ENCODE data around the gene PDE4B.
"Not testable (repeated sequence)": the region's sequence is repeated elsewhere in the genome, so short reads cannot be mapped to it uniquely, and the experiment has no call there.

DNA sequence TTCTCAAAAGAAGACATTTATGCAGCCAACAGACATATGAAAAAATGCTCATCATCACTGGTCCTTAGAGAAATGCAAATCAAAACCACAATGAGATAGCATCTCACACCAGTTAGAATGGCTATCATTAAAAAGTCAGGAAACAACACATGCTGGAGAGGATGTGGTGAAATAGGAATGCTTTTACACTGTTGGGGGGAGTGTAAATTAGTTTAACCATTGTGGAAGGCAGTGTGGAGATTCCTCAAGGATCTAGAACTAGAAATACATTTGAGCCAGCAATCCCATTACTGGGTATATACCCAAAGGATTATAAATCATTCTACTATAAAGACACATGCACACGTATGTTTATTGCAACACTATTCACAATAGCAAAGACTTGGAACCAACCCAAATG, 618.8 kb downstream of the PDE4B start:
- TF ChIP-seq EZH2 (IDR thresholded peaks at IDR 0.05; ENCODE audit: low read length) = not testable (repeated sequence)
- TF ChIP-seq, protein P1, sequence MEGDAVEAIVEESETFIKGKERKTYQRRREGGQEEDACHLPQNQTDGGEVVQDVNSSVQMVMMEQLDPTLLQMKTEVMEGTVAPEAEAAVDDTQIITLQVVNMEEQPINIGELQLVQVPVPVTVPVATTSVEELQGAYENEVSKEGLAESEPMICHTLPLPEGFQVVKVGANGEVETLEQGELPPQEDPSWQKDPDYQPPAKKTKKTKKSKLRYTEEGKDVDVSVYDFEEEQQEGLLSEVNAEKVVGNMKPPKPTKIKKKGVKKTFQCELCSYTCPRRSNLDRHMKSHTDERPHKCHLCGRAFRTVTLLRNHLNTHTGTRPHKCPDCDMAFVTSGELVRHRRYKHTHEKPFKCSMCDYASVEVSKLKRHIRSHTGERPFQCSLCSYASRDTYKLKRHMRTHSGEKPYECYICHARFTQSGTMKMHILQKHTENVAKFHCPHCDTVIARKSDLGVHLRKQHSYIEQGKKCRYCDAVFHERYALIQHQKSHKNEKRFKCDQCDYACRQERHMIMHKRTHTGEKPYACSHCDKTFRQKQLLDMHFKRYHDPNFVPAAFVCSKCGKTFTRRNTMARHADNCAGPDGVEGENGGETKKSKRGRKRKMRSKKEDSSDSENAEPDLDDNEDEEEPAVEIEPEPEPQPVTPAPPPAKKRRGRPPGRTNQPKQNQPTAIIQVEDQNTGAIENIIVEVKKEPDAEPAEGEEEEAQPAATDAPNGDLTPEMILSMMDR (optimal IDR thresholded peaks at IDR 0.05 in 1 of 3, IDR thresholded peaks at IDR 0.05 in 1 of 3, conservative IDR thresholded peaks at IDR 0.05 in 1 of 3; ENCODE audit: extremely low read depth in 1 of 3, insufficient read depth in 2 of 3, low read length in 3 of 3) = not testable (repeated sequence)

Measured in keratinocyte (primary cell).